PC-3 (cell line): ENCODE measurements around the gene KMT5C.

Experiments
- CTCF ChIP-seq: fragments of 300-600 bp; sonication (generic); conservative IDR thresholded peaks from 2 replicates; pipeline ENCODE4 v1.5.1; 2017; ENCODE audit warnings: antibody characterized with exemption, low read depth, mild to moderate bottlenecking, low read length
- EZH2 ChIP-seq: fragments of 300-600 bp; sonication (generic); IDR thresholded peaks from one replicate; pipeline ENCODE4 v1.6.1; 2017; ENCODE audit warnings: antibody characterized with exemption, mild to moderate bottlenecking, low read length; ENCODE audit not compliant: unreplicated experiment
- EZH2phosphoT487 ChIP-seq: fragments of 300-600 bp; sonication (generic); IDR thresholded peaks from 2 replicates; pipeline ENCODE4 v1.6.1; 2018; ENCODE audit warnings: mild to moderate bottlenecking, antibody characterized with exemption, low read length, borderline replicate concordance

GRCh38 chr19:55336101-55336500 lies 3.6 kb upstream of the KMT5C start:
- TF ChIP-seq CTCF: no peak
- TF ChIP-seq EZH2: no peak
- TF ChIP-seq EZH2phosphoT487: no peak
